GOT3 (cell line): ENCODE results near the gene KDM4B.
A peak's percentile ranks its signal among the peaks of the same experiment; 100 is the strongest.
"Not testable (repeated sequence)": the region's sequence is repeated elsewhere in the genome, so short reads cannot be mapped to it uniquely, and the experiment has no call there.

Experiments
- DNase-seq: peaks from one replicate; lab custom pipeline; 2025; ENCODE audit warnings: mixed read lengths; lab: John Stamatoyannopoulos, UW

The KDM4B gene

DNA sequence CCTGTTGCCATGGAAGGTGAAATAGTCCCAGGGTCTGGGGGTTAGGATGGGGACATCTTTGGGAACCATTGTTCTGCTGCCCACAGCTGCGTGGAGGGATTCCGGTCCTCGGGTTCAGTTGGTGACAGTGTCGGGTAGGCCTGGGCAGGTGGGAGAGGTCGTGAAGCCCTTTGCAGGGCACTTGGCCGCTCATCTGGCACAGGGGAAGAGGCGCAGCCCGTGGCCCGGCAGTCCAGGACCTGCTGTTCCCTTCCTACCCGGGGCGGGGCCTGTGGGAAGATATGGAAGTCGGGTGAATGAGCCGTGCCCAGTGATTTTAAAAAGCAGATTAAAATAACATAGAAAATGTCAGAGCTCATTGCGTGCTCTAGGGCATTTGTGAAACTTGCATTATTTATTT, 44.8 kb downstream of the KDM4B start:
- DNase-seq: no peak

DNA sequence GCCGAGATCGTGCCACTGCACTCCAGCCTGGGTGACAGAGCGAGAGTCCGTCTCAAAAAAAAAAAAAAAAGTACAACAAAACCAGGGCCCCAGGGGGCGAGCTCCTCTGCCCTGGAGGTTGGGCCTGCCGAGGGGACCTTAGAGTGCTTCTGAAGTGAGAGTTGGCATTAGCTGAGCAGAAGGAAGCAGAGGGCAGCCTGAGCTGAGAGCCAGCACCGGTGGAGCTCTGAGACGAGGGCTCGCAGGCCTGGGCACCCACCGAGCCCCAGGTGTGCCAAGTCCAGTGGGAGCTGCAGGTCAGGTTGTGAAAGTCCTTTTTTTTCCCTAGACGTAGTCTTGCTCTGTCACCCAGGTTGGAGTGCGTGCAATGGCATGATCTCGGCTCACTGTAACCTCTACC, 46.0 kb downstream of the KDM4B start:
- no peak for DNase-seq

DNA sequence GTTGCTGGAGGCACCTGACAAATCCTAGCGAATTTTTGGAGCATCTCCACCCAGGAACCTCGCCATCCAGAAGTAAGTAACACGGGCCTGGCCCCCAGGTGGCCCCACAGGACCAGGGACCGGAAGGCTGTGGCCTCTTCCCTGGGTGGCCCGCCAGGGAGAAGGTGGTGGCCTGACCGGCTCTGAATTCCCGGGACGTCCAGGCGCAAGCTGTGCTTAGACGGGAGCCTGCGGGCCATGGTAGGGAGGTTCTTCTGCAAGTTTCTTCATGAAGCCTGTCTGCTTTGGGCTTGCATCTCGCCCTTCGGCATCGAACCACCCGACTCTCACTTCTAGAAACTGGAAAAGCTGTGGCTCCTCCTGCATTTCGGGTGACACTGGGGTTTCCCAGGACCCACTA, 47.4 kb downstream of the KDM4B start:
- DNase-seq: no peak

DNA sequence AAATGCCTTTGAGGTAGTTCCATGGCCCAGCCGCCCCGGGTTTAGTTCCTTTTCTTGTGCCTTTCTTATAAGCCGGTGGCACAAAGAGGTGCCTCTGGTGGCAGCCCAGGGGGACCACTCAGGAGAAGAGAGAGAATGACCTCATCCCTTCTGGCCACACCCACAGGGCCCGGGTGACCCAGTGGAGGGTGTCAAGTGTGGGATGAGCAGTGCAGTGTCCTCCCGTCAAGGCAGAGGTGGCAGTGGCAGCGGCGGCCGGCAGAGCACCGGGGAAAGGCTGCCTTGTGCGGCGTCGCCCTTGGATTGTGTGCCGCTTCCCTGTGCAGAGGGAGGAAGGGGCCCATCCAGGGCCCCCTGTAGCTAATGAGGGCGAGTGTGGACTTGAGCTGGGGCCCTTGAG, 47.9 kb downstream of the KDM4B start:
- no peak for DNase-seq

DNA sequence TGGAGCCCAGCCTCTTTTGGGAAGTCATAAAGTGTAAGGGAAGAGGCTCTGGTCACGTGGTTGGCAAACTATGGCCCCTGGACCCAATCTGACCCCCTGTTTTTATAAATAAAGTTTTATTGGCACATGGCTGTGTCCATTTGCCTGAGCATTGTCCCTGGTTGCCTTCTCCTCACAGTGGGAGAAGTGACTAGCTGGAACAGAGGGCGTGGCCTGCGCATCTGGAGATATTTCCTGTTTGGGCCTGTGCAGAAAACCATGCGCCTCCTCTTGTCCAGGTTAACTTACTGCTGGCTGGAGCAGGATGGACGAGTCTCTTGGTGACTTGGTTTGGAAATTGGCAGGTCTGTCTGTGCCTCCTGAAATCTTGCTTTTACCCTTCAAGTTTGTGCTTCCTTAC, 48.3 kb downstream of the KDM4B start:
- DNase-seq: no peak

DNA sequence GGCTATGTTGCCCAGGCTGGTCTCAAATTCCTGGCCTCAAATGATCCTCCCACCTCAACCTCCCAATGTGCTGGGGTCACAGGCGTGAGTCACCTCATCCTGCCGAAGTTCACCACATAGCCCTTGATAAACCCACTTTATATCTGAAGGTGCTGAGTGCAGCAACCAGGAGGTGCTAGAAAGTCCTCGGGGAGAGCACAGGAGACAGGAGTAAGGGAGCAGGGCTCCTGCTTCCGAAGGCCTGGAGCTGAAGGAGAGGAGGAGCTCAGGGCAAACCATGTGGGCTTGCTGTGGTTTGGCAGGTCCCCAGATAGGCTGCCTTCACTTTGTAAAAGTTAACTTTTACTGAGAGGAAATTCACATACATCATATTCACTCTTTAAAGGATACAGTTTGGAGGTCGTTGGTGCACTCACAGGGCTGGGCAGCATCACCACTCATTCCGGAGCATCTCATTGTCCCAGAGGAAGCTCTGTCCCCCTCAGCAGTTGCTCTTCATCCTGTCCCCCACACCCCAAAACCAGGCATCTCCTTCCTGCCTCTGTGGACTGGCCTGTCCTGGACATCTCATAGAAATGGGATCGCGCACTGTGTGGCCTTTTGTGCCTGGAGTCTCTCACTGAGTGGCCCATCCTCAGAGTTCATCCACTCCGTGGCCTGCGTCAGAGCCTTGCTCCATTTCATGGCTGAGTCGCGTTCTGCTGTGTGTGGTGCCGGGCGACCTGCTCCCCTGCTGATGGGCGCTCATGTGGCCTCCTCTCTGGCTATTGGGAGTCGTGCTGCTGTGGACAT, 49.5 kb downstream of the KDM4B start:
- no peak for DNase-seq

DNA sequence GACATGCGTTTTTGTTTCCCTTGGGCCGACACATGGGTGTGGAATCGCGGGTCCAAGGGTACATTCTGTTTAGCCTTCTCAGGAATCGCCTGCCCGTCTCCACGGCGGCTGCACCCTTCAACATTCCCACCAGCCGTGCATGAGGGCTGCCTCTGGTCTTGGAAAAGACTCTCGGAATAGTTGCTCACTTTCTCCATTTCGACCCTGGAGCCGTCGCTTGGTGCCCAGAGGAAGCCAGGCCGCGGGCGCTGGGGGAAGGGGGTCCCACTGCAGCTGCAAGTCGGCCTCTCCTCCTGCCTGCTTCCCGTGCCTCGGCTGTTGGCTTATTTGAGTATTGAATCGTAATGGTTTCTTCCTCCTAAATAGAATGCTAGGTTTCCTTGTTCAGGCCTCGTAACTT, 51.5 kb downstream of the KDM4B start:
- DNase-seq: no peak

DNA sequence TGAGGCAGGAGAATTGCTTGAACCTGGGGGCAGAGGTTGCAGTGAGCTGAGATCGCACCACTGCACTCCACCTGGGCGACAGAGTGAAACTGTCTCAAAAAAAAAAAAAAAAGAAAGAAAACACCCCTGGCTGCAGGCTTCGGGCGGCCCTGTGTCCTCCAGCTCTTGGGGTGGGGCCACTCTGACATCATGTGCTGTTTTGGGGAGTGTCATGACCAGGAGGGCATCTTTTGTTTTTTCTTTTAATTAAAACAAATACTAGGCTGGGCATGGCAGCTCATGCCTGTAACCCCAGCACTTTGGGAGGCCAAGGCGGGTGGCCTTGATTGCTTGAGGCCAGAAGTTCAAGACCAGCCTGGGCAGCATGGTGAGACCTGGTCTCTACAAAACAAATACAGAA, 52.1 kb downstream of the KDM4B start:
- no peak for DNase-seq

DNA sequence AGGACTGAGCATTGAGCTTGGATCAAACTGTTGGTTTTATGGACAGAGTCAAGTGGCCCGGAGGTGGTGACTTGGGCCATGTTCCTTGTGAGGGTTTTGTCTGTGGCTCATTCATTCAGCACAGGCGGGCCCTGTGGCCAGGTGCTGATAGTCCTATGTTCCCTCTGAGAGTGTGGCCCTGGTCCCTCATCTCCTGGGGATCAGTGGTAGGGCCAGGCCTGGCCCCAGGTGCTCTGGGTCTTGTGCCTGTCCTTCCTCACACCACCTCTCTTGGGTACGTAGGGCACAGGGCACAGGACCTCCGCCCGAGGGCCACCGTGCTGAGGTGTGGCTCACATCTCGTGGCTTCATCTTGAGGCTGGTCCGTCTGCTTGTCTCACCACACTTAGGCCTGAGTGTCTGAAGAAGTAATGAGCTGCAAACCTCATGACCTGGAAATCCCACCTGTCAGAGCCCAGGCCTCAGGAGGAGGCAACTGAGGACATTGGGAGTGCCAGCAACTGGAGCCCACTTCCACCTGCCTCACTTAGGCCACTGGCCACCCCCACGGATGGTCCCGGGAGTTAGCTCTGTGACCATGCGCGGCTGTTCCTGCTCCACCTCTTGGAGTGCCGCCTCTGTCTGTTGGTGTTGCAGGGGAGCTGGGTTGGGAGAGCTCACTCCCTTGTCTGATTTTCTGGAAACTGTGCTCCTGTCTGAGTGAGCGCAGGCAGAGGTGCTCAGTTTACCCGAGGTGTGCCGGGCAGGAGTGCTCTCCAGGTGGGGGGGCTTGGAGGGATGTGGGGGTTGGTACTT, 53.4 kb downstream of the KDM4B start:
- no peak for DNase-seq

DNA sequence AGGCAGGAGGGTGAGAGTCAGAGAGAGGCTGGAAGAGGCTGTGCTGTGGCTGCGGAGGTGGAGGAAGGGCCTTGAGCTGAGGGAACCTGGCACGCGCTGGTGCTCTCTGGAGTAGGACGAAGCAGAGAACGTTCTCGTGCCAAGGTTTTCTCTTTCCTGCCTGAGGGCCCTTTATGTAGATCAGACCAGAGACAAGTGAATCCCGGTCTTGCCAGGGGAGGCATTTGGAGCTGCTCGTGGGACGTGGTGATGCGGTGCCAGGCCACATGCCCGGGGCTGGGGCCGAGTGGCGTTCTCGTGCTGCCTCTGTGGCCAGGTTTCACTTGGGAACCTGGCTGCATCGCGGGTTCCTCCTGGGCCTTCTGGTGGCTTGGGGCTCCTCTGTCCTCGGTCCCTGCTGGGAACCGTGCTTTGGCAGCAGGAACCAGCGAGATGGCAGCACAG, 54.2 kb downstream of the KDM4B start:
- DNase-seq: no peak

DNA sequence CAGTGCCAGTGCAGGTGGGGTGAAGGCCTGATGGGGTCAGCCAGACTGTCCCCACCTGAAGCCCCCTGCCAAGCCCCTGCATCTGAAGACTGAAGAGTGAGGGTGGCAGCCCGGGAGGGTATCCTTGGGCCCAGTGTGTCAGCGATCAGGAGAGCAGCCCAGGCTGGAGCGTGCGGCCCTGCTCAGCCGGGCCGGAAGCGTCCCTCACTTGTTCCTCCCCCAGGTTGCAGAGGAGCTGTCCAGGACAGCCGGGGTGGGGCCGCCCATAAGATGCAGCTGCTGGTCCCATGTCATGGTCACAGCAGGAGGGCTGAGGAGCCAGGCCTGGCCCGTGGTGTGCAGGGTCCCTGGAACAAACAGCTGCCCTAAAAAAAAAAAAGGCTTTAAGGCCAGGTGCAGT, 55.4 kb downstream of the KDM4B start:
- DNase-seq: no peak

DNA sequence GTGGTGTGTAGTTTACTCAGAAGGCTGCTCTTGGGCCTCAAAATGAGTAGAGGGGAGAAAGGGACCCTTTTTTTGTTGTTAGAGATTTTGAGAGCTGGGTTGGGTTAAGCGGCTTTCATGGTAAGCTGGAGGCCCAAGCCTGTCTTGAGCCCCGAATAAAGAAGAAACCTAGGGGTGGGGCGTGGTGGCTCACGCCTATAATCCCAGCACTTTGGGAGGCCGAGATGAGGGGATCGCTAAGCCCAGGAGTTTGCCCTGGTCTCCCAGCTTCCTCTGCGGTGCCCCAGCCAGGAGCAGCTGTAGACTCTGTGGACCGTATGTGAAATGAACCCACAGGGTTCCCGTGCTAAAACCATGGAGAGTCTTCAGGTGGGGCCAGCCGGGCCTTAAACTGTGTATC, 56.1 kb downstream of the KDM4B start:
- no peak for DNase-seq

DNA sequence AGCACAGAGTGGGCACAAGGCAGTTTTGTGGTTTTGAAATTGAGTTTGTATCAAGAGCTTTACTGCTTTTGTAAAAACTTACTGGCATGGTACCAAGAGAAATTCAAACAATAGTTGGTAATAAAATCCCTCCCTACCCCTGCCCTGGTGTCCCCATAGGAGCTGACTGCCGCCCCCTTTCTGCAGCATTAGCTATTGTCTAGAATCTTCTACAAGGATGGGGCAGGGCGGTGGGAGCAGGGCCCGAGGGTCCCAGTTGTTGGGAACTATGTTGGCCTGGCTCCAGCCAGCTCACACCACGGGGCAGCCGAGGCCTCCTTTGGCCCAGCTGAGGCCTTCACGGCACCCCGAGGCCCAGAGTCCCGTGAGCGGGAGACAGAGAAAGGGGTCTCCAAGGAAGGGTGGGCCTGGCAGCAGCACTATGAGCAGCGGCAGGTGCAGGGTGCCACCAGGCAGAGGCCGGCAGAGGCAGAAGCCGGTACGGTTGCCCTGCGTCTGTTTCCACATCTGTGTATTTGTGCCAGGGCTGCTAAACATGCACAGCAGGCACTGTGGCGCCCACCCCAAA, 57.9 kb downstream of the KDM4B start:
- no peak for DNase-seq

DNA sequence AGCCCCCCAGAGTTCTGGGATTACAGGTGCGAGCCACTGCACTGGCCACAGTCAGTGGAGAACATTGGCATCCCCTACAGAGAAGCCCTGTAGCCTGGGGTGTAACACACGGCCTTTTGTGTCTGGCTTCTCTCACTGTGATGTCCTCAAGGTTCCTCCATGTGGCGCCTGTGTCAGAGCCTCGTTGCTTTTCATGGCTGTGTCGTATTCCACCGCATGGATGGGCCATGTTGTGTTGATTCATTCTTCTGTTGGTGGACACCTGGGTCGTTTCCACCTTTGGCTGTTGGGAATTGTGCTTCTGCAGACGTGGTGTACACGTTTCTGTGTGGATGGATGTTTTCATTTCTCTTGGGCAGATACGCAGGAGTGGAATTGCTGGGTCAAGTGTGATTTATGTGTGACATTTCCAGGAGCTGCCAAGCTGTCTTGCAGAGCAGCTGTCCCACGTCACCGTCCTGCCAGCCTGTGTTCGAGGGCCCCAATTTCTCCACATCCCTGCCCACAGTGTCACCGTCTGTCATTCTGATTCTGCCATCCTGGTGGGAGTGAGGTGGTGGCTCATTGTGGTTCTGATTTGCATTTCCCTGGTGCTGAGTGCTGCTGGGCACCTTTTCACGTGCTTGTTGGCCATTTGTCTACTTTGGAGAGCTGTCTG, 59.4 kb downstream of the KDM4B start:
- no peak for DNase-seq

DNA sequence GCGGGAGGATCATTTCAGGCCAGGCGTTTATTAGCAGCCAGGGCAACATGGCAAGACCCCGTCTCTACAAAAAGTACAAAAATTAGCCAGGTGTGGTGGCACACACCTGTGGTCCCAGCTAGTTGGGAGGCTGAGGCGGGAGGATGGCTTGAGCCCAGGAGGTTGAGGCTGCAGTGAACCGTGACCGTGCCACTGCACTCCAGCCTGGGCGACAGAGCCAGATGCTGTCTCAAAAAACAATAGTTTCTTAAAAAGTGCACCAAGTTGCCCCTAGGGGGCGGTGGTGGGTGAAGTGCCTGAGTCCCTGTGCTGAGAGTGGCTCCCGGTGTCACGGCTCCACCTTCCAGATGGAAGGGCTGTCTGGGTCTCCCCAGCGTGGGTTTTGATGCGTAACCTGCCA, 60.7 kb downstream of the KDM4B start:
- DNase-seq: not testable (repeated sequence)

DNA sequence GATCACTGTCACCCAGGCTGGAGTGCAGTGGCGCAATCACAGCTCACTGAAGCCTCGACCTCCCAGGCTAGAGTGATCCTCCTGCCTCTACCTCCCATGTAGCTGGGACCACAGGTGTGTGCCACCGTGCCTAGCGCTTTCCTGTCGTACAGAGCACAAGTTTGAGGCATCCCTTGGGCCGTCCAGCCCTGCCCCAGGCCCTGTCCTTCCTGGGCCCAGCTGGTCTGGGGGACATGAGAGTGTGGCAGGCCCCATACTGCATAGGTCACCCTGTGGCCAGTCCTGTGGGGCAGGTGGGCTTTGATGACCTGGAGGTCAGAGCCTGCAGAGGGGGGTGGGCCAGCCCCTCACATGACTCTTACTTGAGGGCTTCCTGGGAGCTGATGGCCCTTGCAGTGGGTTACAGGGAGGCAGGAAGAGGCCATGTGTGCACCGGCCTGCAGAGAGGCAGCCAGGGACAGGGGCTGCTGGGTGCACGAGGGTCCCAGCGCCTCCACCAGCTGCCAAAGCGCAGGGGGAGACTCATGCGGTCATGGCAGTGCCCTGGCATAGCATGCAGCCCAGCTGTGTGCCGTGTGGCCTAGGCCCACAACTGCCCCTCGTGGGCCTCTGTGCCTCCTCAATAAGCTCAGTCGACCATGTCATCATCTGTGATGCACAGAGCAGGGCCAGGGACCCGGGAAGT, 61.4 kb downstream of the KDM4B start:
- DNase-seq: no peak

DNA sequence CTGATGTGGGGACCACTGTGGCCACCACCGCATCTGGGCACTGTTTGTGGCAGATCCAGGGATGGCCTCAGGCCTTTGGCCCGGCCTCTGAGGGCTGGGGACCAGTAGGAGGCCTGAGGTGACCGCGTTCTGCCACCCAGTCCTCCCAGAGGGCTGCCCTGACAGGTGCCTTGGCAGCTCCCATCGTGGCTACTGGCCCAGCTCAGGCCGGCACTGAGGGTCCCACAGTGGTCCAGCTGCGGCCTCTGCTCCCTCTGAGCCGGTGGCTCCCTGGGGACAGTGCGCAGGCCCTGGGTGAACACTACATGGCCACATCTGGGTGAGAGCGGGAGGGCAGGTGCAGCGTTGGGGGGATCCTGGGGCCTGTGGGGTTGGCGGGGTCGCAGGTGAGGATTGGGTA, 61.9 kb downstream of the KDM4B start:
- no peak for DNase-seq

DNA sequence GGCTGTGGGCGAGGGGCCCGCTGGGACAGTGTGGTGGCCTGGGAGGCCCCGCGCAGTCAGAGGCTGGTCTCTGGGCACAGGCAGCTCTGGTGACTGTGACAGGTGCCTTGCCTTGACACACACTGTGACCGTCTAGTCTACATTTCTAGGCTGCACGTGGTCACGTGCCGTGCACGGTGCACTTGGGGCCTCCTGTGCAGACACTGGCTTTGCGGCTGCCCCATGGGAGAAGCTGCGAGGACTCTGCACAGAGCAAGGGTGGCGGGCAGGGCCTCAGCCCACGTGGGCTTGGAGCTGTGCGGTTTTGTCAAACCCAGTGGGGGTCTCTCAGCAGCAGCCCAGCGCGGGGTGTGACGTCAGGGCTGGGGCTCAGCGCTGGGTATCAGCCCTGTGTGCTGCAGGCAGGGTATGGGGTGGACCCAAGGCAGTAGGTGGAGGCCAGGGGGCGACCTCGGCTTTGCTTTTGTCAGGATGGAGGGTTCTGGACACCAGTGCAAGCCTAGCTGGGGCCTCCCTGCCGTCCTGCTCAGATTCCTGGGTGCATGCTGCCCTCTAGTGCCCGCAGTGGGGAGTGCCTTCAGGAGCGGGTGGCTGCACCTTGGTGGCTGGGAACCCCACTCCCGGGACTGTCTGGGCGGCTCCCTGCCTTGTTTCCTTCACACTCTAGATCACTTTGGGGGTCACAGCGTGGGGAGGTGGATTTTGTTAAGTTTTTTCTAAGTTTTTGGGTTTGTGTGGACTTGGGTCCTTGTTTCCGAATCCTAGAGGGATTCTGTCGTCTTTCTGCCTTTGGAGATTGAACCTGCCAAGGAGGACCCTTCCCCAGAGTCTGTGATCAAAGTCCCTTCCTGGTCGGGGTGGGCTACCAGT, 62.6 kb downstream of the KDM4B start:
- DNase-seq: peak; percentile 50

DNA sequence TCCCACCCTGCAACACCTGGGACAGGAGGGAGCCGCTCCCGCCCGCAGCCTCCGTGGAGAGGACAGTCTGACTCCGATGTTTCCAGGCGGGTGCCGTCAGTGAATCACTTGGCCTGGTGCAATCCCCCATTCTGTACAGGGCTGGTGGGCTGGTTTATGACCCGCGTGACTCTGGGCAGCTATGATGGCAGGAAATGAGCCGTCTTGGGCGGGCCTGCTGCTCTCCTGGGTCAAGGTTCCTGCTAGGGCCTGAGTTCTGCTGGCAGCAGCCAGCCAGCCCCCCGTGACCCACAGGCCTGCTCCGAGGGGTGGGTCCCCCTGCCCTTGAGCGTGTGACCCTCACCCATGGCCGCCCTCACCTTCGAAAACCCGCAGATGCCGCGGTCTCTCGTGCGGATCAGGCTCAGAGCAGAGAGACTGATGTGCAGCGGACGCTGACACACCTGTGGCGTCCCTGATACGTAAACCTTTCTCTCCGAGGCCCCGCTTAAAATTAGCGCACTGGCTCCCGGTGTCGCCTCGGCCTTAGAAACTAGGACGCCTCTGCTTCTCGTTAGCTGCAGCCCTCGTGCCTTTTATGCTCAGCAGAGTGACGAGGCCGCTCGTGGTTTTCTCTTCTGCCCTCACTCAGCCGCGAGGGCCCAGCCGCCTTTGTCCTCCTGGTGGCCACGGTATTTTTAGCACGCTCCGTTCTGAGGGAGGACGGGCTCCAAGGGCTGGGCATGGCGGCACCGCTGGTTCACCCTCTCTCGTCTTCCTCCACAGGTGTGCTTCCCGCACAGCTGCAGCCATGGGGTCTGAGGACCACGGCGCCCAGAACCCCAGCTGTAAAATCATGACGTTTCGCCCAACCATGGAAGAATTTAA, 63.4 kb downstream of the KDM4B start:
- DNase-seq: no peak
